SU-DHL-6 (cell line): Measurements from ENCODE around the gene ARHGAP40.

Experiments
- H2AFZ ChIP-seq: fragments of 200-600 bp; sonication (generic); 2 replicates; pipeline ENCODE4 v1.6.1; 2014; ENCODE audit warnings: low read depth, mild to moderate bottlenecking, moderate library complexity, mixed read lengths, antibody characterized with exemption, low read length; ENCODE audit not compliant: severe bottlenecking
- H3F3A ChIP-seq: fragments of 200-600 bp; shearing (Covaris generic); 2 replicates; pipeline ENCODE4 v1.6.0; 2016; ENCODE audit warnings: antibody characterized with exemption, mild to moderate bottlenecking; ENCODE audit not compliant: insufficient read depth
- H3K27ac ChIP-seq: fragments of 200-600 bp; sonication (generic); 2 replicates; pipeline ENCODE4 v1.5.1; 2016; ENCODE audit warnings: low read depth, mild to moderate bottlenecking, low read length, moderate library complexity, mixed read lengths
- H3K27me3 ChIP-seq: fragments of 200-600 bp; sonication (generic), shearing (Covaris generic); 2 replicates; pipeline ENCODE4 v1.6.0; 2014; ENCODE audit warnings: mild to moderate bottlenecking, low read length
- H3K36me3 ChIP-seq: fragments of 200-600 bp; sonication (generic); 2 replicates; pipeline ENCODE4 v1.6.1; 2014; ENCODE audit warnings: mild to moderate bottlenecking, low read length, mixed read lengths
- H3K4me2 ChIP-seq: fragments of 300-600, 200-600 bp; shearing (Covaris generic), sonication (generic); 2 replicates; pipeline ENCODE4 v1.6.0; 2014; ENCODE audit warnings: low read length, low read depth, mild to moderate bottlenecking; ENCODE audit not compliant: poor library complexity, severe bottlenecking
- H3K4me3 ChIP-seq: fragments of 200-600 bp; sonication (generic); 2 replicates; pipeline ENCODE4 v1.5.1; 2014; ENCODE audit warnings: antibody characterized with exemption, low read length, mild to moderate bottlenecking, mixed read lengths; ENCODE audit not compliant: insufficient read depth, poor library complexity, severe bottlenecking
- H3K79me2 ChIP-seq: fragments of 200-600 bp; sonication (generic); 2 replicates; pipeline ENCODE4 v1.6.1; 2014; ENCODE audit warnings: mild to moderate bottlenecking, low read length, moderate library complexity; ENCODE audit not compliant: insufficient read depth
- H3K9ac ChIP-seq: fragments of 200-600 bp; sonication (generic); 2 replicates; pipeline ENCODE4 v1.7.0; 2014; ENCODE audit warnings: mild to moderate bottlenecking, low read length
- H3K9me2 ChIP-seq: fragments of 200-600 bp; sonication (generic); replicated peaks from 2 replicates; pipeline ENCODE4 v1.6.1; 2014; ENCODE audit warnings: low read length; ENCODE audit not compliant: insufficient read depth
- H3K9me3 ChIP-seq: fragments of 200-600 bp; sonication (generic); 2 replicates; pipeline ENCODE4 v1.6.1; 2014; ENCODE audit warnings: low read length, mixed read lengths; ENCODE audit not compliant: insufficient read depth
- H4K20me1 ChIP-seq: fragments of 200-600 bp; sonication (generic); 2 replicates; pipeline ENCODE4 v1.6.1; 2014; ENCODE audit warnings: low read depth, mild to moderate bottlenecking, antibody characterized with exemption, low read length, moderate library complexity, mixed read lengths
- EZH2phosphoT487 ChIP-seq: fragments of 200-600 bp; sonication (generic), shearing (Covaris generic); conservative IDR thresholded peaks from 2 replicates; pipeline ENCODE4 v1.6.1; 2018; ENCODE audit warnings: mild to moderate bottlenecking, antibody characterized with exemption, low read length, moderate library complexity, mixed read lengths
- TF ChIP-seq, protein P1 (sequence below): fragments of 200-600 bp; sonication (generic); IDR thresholded peaks from one replicate; pipeline ENCODE4 v1.5.1; 2017; ENCODE audit warnings: antibody characterized with exemption, mild to moderate bottlenecking, low read length, moderate library complexity; ENCODE audit not compliant: insufficient read depth, poor library complexity, severe bottlenecking

ARHGAP40 gene

DNA sequence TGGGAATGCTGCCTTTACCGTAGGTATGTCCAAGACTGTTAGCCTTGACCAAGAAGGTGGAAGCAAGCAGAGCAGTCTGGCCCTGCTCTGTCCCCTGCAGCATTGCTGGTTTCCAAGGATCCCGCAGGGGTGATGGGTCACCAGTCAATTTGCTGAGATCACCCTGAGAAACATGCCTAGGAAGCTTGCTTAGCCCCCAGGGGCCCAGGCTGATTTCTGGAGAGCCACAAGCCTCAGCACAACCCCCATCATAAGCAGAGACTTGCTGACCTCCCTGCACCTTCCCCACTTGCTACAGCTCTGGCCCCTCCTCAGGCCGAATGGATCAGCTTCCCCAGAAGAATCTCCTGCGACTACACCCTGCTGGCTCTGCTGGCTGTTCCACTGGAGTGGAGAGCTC lies 21.5 kb downstream of the ARHGAP40 start:
- no peak overlapping the region for H3K9ac ChIP-seq
- no peaks in the 10 kb centered on the region for H3K27me3 ChIP-seq
- H4K20me1 ChIP-seq = no peaks in the 10 kb centered on the region
- H3K9me2 ChIP-seq = no peaks in the 10 kb centered on the region
- no peaks in the 10 kb centered on the region for H3K79me2 ChIP-seq
- no peak overlapping the region for H2AFZ ChIP-seq
- H3K4me2 ChIP-seq = no peak overlapping the region
- no peak for TF ChIP-seq EZH2phosphoT487
- TF ChIP-seq, protein P1, sequence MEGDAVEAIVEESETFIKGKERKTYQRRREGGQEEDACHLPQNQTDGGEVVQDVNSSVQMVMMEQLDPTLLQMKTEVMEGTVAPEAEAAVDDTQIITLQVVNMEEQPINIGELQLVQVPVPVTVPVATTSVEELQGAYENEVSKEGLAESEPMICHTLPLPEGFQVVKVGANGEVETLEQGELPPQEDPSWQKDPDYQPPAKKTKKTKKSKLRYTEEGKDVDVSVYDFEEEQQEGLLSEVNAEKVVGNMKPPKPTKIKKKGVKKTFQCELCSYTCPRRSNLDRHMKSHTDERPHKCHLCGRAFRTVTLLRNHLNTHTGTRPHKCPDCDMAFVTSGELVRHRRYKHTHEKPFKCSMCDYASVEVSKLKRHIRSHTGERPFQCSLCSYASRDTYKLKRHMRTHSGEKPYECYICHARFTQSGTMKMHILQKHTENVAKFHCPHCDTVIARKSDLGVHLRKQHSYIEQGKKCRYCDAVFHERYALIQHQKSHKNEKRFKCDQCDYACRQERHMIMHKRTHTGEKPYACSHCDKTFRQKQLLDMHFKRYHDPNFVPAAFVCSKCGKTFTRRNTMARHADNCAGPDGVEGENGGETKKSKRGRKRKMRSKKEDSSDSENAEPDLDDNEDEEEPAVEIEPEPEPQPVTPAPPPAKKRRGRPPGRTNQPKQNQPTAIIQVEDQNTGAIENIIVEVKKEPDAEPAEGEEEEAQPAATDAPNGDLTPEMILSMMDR = no peak
- no peaks in the 10 kb centered on the region for H3K9me3 ChIP-seq
- H3F3A ChIP-seq = no peaks in the 10 kb centered on the region
- H3K36me3 ChIP-seq = no peaks in the 10 kb centered on the region
- no peak overlapping the region for H3K4me3 ChIP-seq
- no peak overlapping the region for H3K27ac ChIP-seq

DNA sequence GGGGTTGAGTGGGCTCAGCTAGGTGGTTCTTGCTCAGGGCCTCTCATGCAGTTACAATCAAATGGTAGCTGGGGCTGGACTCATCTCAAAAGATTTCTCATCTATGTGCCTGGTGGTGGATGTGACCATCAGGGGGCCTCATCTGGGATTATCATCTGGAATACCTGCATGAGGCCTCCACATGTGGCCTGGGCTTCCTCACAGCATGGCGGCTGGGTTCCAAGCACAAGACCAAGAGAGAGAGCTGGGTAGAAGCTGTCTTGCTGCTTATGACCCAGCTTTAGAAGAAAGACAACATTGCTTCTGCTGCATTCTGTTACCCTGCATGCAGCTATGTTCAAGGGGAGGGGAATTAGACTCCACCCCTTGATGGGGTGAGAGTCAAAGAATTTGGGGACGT lies 22.5 kb downstream of the ARHGAP40 start:
- Histone ChIP-seq H2AFZ (no peak overlapping the region), H3K9me2 (no peaks in the 10 kb centered on the region), H3K9me3 (no peaks in the 10 kb centered on the region), H3K79me2 (no peaks in the 10 kb centered on the region), H3K27ac (no peak overlapping the region), H3K27me3 (no peaks in the 10 kb centered on the region), H4K20me1 (no peaks in the 10 kb centered on the region), H3K4me3 (no peak overlapping the region), H3K9ac (no peak overlapping the region), H3K36me3 (no peaks in the 10 kb centered on the region), H3F3A (no peaks in the 10 kb centered on the region), H3K4me2 (no peak overlapping the region)
- no peak for TF ChIP-seq EZH2phosphoT487
- TF ChIP-seq, protein P1 = no peak

DNA sequence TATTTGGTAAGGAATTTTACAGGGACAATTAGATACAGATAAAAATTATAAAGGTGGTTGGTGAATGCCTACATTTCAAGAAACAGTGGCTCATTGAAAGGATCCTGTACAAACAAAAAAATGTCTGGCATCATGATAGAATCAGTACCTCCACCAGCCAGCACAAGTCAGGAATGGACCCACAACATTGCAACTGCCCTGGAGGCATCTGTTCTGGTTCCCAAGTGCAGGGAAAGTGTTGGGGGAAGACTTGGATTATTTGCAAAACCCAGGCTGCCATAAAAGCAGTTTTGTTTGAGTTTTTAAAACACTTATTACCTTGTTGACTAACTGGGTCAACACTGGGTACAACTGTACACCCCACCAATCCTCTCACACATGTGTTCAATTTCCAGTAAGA lies 24.3 kb downstream of the ARHGAP40 start:
- H3K9me3 ChIP-seq = no peaks in the 10 kb centered on the region
- H3F3A ChIP-seq = no peaks in the 10 kb centered on the region
- H3K36me3 ChIP-seq = no peaks in the 10 kb centered on the region
- H3K79me2 ChIP-seq = no peaks in the 10 kb centered on the region
- H2AFZ ChIP-seq = no peak overlapping the region
- no peaks in the 10 kb centered on the region for H3K27me3 ChIP-seq
- H3K27ac ChIP-seq = no peak overlapping the region
- H3K9ac ChIP-seq = no peak overlapping the region
- H3K4me3 ChIP-seq = no peak overlapping the region
- no peaks in the 10 kb centered on the region for H3K9me2 ChIP-seq
- H4K20me1 ChIP-seq = no peaks in the 10 kb centered on the region
- H3K4me2 ChIP-seq = no peak overlapping the region
- TF ChIP-seq EZH2phosphoT487 = no peak
- TF ChIP-seq, protein P1 = no peak
